Left ventricle myocardium inferior (tissue), 1 donor: ENCODE data around the gene OLFML2A. TPM values are rescaled to one million over a fixed set of nuclear protein-coding genes. Genes with fewer than 3 reads are reported as not detected.

Experiments used
- DNase-seq: peaks from one replicate; pipeline ENCODE4 v3.0.0-alpha.2; 2020
- H3K27ac ChIP-seq: fragments of 200-600 bp; replicated peaks from 2 replicates; pipeline ENCODE4 v1.8.0; 2021
- H3K27me3 ChIP-seq: fragments of 200-600 bp; 2 replicates; pipeline ENCODE4 v1.8.0; 2021; ENCODE audit warnings: low read depth
- H3K36me3 ChIP-seq: fragments of 200-600 bp; 2 replicates; pipeline ENCODE4 v1.8.0; 2021
- H3K4me1 ChIP-seq: fragments of 200-600 bp; 2 replicates; pipeline ENCODE4 v1.8.0; 2021
- H3K4me3 ChIP-seq: fragments of 200-600 bp; 2 replicates; pipeline ENCODE4 v1.8.0; 2021; ENCODE audit warnings: mild to moderate bottlenecking, moderate library complexity
- H3K9me3 ChIP-seq: fragments of 200-600 bp; replicated peaks from 2 replicates; pipeline ENCODE4 v1.8.0; 2021
- intact Hi-C: fragments of 100-400 bp; cut with micrococcal nuclease; formaldehyde crosslinking; loops from one replicate; pipeline ENCODE4 v1.11.0; 2022
- total RNA-seq: library from RNA; stranded (reverse); fragmentation: NEBNext Ultra II Directional; extraction: Animal tissue kit (Norgen Biotek cat#: 25700); gene quantifications from one replicate; pipeline ENCODE4 v1.2.1, GENCODE V29; 2021
- TF ChIP-seq, protein P1 (sequence below): fragments of 200-600 bp; IDR thresholded peaks from 2 replicates; pipeline ENCODE4 v1.8.0; 2021; ENCODE audit warnings: antibody characterized with exemption, mild to moderate bottlenecking, borderline replicate concordance
- donor health status: DM: no; HTN: yes; CAD: no; lungs with severe emphysema.

OLFML2A gene
- total RNA-seq, 1 donor from 2014 or later, result 41.1 TPM

DNA sequence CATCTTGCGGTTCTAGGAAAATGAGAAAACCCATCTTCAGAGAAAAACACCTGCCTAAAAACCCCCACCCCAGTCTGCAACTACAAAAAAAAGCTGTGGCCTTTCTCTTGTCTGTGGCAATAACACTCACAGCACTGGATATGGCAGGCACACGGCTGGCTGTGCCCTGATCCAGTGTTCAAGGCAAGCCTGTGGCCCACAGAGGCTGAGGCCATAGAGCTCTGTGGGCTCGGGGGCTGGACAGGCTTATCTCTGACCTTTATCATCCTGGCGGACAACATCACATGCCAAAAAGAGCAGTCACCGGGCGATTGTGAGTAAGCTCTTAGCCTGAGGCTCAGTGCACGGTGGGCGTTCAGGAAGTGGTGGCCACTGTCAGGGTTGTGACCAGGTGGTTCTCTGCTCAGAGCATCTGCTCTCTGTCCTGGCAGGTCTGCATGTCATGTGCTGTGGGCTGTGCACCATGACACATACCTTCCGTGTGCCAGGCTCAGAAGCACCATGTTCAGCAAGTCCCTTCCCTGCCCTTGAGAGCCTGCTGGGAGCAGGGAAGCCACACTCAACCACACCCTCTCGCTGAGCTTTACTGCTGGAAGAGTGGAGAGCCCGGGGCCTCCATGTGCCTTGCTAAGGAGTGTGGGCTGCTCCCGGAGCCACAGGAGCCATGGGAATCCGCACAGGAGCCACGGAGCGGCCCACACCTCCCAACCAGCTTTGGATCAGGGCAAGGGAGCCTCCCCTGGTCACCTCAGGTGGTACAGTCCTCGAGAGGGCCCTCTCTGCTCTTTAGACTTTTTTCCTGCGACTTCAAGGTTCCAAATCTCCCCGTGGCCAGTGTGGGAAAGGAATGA lies 41.7 kb downstream of the OLFML2A start:
- Histone ChIP-seq H3K9me3 (no peaks in the 10 kb centered on the region), H3K27ac (peak overlapping the region; percentile 56), H3K27me3 (no peaks in the 10 kb centered on the region), H3K4me1 (peaks cover 24% of the 10 kb centered on the region), H3K36me3 (no peaks in the 10 kb centered on the region), H3K4me3 (no peak overlapping the region)
- TF ChIP-seq, protein P1, sequence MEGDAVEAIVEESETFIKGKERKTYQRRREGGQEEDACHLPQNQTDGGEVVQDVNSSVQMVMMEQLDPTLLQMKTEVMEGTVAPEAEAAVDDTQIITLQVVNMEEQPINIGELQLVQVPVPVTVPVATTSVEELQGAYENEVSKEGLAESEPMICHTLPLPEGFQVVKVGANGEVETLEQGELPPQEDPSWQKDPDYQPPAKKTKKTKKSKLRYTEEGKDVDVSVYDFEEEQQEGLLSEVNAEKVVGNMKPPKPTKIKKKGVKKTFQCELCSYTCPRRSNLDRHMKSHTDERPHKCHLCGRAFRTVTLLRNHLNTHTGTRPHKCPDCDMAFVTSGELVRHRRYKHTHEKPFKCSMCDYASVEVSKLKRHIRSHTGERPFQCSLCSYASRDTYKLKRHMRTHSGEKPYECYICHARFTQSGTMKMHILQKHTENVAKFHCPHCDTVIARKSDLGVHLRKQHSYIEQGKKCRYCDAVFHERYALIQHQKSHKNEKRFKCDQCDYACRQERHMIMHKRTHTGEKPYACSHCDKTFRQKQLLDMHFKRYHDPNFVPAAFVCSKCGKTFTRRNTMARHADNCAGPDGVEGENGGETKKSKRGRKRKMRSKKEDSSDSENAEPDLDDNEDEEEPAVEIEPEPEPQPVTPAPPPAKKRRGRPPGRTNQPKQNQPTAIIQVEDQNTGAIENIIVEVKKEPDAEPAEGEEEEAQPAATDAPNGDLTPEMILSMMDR, result no peak
- DNase-seq, result no peak
- intact Hi-C loops, result no loop called here

DNA sequence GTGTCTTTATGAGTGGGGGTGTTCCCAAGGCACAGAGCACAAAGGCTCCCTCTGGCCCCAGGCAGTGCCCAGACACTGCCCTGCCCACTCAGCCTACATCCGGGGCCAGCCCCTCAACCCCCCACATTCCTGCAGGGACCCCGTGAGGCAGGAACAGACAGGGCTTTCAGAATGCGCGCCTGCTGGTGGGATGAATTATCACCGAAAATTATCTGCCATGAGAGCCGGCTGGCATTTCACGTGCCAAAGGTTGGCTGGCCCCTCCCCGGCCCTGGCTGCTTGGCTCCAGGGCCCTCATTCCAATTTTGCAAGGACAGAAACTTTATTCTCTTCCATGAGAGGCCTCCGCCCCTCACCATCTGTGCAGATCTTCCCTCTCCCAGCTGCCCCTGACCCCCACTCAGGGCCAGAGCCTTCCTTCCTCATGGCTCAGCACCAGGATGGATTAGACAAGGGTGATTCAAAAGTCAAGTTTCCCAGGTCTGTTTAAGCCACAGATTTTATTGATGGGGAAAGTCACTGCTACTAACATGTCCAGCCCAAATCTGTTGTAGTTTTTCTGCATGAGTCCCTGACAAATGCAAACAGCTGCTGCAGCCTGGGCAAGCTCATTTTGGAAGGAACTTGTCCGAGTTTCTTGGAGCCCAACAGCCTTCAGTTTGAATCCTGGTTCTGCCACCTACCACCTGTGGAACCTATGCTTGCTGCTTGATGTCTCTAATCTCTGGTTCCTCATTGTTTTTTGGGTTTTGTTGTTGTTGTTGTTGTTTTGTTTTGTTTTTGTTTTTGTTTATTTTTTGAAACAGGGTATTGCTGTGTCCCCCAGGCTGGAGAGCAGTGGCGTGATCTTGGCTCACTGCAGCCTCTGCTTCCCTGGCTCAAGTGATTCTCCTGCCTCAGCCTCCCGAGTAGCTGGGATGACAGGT lies 44.0 kb downstream of the OLFML2A start:
- no peak for DNase-seq
- TF ChIP-seq, protein P1, result peak; percentile 14
- Histone ChIP-seq H3K27ac (no peak overlapping the region), H3K36me3 (no peaks in the 10 kb centered on the region), H3K4me3 (no peak overlapping the region), H3K9me3 (peaks cover 8% of the 10 kb centered on the region), H3K4me1 (peaks cover 24% of the 10 kb centered on the region), H3K27me3 (no peaks in the 10 kb centered on the region)
- intact Hi-C loops, result no loop called here

DNA sequence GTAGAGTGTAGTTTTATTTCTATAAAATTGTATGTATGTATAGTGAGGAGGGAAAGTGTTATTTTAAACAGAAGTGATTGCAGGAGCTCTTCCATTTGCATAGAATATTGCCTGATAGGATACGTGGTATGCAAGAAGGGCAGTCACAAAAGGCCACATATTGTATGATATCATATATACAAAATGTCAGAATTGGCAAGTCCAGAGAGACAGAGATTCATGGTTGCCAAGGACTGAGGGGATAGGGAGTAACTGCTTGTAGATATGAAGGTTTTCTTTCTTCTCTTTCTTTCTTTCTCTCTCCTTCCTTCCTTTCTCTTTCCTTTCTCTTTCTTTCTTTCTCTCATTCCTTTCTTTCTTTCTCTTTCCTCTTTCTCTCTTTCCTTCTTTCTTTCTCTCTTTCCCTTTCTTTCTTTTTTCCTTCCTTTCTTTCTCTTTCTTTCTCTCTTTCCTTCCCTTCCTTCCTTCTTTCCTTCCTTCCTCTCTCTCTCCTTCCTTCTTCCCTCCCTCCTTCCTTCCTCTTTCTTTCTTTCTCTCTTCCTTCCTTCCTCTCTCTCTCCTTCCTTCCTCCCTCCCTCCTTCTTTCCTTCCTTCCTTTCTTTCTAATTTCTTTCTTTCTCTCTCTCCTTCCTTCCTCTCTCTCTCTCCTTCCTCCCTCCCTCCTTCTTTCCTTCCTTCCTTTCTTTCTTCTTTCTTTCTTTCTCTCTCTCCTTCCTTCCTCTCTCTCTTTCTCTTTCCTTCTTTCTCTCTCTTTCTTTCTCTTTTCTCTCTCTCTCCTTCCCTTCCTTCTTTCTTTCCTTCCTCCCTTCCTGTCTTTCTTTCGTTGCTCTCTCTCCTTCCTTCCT lies 51.8 kb downstream of the OLFML2A start:
- DNase-seq, result no peak
- H3K9me3 ChIP-seq, result peaks cover 8% of the 10 kb centered on the region
- no peaks in the 10 kb centered on the region for H3K36me3 ChIP-seq
- peaks cover 28% of the 10 kb centered on the region for H3K4me1 ChIP-seq
- intact Hi-C loops, result no loop called here
- H3K27me3 ChIP-seq, result no peaks in the 10 kb centered on the region
- H3K27ac ChIP-seq, result no peak overlapping the region
- TF ChIP-seq, protein P1, result no peak
- H3K4me3 ChIP-seq, result no peak overlapping the region

DNA sequence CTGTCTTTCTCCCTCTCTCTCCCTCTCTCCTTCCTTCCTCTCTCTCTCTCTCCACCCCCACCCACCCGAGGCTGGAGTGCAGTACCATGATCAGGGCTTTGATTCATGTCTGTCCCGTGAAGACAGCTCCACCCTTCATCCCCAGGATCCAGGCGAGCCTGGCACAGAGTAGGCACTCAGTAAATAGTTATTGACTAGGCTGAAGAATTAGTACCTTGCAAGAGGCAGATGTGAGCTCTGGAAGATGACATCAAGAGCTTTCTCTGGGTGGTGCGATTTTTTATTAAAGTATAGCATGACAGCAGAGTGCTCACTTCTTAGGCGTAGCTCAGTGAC lies 52.4 kb downstream of the OLFML2A start:
- Histone ChIP-seq H3K4me1 (peaks cover 34% of the 10 kb centered on the region), H3K9me3 (peaks cover 8% of the 10 kb centered on the region), H3K4me3 (no peak overlapping the region), H3K27me3 (no peaks in the 10 kb centered on the region), H3K36me3 (no peaks in the 10 kb centered on the region), H3K27ac (no peak overlapping the region)
- no peak for DNase-seq
- intact Hi-C loops, result no loop called here
- TF ChIP-seq, protein P1, result no peak

DNA sequence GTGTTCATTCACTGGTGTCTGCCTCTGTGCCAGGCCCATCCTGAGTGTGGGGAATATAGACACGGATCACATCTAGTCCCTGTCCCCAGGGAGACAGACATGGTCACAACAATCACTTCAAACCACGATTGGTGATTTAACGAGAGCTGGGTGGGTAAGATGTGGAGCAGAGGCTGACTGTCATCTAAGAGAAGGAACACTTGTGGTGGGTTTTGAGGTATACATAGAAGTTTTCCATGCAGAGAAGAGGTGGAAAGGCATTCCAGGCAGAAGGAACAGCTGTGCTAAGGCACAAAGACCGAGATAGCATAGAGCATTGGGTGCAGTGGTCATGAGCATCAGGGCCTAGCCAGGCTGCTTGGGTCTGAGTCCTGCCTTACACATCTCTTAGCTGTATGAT lies 53.7 kb downstream of the OLFML2A start:
- Histone ChIP-seq H3K36me3 (no peaks in the 10 kb centered on the region), H3K27ac (no peak overlapping the region), H3K9me3 (no peaks in the 10 kb centered on the region), H3K4me3 (no peak overlapping the region), H3K4me1 (peaks cover 47% of the 10 kb centered on the region), H3K27me3 (no peaks in the 10 kb centered on the region)
- TF ChIP-seq, protein P1, result no peak
- DNase-seq, result no peak
- intact Hi-C loops, result no loop called here
